Stimulated activated CD4-positive, alpha-beta T cell treated with anti-CD3 and anti-CD28 coated beads, Interleukin-4, amount 100 ng/mL, for 48 hours (primary cell): ENCODE measurements around the gene F2RL2.

Source experiments
- DNase-seq, 2 donors: peaks; one replicate each; pipeline ENCODE4 v3.0.0-alpha.2; 2020; ENCODE audit warnings: low read depth in 2 of 2

The F2RL2 gene

DNA sequence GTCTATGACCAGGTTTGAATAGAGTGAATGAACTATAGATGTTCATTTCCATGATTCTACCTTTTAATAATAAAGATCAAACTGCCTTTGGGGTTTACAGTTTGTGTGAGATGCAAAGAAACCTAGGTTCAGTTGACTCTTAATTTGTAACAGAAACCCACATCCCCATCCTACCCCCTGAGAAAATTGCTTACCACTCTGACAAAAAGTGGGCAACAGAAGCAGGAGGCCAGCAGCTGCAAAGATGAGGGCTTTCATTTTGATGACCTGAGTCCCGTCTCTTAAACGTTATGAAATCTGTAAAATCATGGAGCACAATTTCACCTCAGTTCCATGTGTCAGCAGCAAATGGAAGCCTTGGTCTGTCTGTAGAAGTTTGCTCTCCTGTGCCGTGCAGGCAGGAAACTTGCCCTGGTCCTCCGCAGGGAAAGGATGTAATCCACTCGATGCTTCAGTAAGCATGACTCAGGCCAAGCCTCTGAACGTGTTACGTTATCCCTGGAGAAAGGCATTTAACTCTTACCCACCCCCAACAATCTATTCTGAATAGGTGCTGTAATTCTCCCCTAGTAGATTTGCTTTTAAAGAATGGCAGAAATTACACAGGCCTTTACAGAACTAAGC lies at the start of gene F2RL2:
Gene F2RL2, minus strand, starts transcription at position 431 of the 624 bp plus-strand sequence. Its CDS starts 173 bp downstream, at position 258.
- DNase-seq: no peak

GRCh38 chr5:76672242-76672641 lies 49.0 kb upstream of the F2RL2 start:
- DNase-seq: no peak

DNA sequence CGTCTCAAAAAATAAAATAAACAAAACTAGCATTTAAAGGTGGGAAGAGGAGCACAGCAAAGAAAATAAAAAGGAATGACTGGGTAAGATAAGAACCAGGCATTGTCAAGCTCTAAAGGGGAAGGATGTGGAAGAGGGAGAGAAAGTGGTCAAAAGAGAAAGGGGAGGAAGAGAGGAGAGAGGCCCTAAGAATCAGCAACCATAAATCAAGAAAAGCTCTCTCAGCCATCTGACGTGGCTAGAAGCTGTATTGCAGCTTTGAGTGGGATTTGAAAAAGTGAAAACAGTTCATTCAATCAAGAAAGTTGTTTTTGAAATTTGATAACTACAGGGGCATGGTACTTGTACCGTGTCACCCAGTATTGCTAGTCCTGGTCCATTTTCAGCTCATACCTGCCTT lies 47.3 kb upstream of the F2RL2 start:
- DNase-seq: no peak

DNA sequence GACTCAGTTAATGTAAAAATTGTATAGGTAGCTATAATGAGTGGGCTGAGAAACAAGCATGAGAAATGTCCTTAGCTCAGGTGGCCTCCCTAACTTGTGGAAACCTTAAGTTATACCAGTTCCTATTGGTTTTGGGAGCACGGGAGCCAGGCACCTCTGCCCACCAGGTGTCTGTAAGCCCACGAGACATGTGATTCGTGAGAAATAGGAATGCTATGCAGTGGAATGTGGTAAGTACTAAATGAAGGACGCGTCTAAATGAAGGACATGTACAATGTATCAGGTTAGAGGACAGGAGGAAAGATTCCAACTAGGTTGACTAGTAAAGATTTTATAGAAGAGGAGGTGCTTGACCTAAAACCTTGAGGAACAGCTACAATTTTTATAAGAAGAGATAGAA lies 46.0 kb upstream of the F2RL2 start:
- DNase-seq: no peak

- DNase-seq: no peak
Observed at GRCh38 chr5:76667495-76667894, 44.3 kb upstream of the F2RL2 start.

GRCh38 chr5:76664079-76664478 lies 40.9 kb upstream of the F2RL2 start:
- no peak for DNase-seq

DNA sequence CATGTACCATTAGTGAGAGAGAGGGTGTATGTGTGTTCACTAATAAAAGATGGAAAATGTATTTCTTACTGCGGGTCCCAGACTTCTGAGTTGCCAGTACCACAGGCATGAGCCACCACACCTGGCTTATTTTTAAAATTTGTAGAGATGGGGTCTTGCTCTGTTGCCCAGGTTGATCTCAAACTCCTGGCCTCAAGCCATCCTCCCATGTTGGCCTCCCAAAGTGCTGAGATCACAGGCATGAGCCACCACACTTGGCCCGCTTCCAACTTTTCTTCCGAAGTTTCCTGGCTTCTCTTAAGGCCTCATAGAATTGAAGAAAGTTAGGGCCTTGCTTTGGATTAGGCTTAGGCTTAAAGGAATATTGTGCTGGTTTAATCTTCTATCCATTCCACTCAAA lies 40.4 kb upstream of the F2RL2 start:
- no peak for DNase-seq

DNA sequence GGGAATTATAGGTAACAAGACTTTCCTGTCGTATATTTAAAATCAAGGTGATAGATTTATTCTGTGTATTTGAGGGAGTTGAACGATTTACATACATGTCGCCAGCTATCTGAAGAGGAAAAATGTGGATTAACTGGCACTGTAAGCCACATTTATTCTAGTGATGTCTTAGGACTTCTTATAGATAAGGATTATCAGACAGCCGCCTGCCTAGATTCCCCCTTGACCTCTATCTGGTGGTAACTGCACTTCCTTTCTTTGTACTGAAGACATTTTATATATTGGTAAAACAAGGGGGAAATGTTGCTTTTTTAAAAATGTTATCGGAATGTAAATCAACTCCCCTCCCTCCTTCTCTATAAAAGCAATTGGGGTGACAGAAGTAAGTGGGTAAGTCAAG lies 39.3 kb upstream of the F2RL2 start:
- DNase-seq: no peak

DNA sequence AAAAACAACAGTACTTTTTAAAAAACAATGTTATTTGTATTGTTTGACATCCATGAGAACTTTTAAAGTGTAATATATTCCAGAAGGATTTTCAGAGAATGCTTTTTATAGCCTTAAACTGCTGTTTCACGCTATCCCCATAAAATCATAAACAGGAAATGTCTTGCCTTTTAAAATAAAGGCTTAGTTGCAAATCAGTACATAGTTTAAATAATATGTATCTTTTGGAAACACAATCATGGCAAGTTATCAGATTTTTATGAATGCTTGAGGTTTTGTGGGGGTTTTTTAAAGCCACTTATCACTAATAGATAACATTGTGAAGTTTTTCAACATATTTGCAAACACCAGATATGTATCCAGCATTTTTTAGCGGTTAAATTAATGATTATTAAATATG lies 37.2 kb upstream of the F2RL2 start:
- no peak for DNase-seq

DNA sequence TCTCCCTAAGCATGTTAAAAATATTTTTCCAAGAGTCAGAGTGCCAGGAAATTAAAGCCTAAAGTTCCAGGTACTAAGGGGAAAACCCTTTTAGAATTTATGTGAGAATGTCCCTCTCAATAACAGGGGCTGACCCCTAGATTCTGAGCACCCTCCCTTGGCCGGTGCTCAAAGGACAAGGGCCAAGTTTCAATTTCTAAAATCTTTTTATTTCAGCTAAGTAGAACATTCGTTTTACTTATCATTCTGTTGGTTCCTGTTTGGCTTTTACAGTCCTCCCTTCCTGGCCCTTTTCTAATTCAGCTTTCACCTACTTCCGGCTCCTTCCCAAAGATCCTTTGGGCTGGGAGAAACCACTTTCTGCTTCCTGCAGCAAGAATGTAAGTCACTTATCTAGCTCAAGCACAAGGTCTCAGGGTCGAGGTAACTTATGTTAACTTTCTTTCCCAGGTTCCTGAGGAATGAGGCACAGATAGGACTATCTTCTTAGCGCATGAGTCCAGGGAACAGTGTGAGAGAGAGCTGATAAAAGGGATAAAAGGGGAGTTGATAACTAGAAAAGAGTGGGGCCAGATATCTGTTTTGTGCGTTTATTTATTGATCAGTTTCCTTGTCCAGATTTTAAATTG lies 34.6 kb upstream of the F2RL2 start:
- no peak for DNase-seq

- no peak for DNase-seq
Observed at GRCh38 chr5:76657091-76657490, 33.9 kb upstream of the F2RL2 start.

DNA sequence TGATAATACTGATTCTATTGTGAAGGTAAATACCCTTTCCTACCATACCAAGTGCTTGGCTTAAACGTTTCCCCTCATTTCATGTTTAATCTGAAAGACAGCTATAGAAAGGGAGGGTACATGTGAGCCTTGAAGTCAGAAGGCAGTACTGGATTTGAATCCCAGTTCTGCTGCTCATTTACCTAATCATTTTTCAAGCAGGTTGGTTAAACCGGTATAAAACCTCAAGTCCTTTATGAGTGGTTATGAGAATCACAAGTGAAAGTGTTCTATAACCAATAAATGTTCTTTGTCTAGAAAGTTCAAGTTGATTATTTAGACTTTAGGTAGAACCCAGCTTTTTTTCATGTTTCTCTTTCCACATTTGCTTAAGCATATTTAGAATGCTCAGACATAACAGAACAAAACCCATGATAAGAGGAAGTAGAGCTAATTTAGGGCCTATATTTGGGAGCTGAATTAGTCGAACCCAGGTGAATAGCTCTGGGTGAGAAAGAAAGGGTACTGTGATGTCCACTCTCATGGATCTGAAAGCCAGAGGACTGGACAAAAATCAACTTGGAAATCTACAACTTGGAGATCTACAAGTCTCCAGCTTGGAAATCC lies 29.7 kb upstream of the F2RL2 start:
- no peak for DNase-seq

DNA sequence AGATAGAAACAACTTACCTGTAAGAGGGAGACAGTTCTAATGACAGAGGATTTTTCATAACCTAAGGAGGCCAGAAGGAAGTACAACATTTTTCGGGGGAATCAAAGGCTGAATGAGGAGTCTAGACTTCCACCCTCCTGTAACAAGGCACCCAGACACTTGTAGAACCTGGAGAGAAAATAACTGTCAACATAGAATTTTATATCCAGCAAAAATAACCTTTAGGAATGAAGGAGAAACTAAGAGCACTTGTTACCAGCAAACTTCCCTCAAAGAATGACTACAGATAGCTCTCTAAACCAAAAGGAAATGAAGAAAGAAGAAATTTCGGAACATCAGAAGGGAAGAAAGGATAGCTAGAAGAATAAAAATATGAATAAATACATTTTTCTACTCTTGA lies 25.9 kb upstream of the F2RL2 start:
- DNase-seq: no peak

- DNase-seq: no peak
Observed at GRCh38 chr5:76643371-76643770, 20.2 kb upstream of the F2RL2 start.

- no peak for DNase-seq
Observed at GRCh38 chr5:76642390-76643040, 19.3 kb upstream of the F2RL2 start.

- peak; percentile 54 to 69 for DNase-seq
Observed at GRCh38 chr5:76641514-76642120, 18.4 kb upstream of the F2RL2 start.

DNA sequence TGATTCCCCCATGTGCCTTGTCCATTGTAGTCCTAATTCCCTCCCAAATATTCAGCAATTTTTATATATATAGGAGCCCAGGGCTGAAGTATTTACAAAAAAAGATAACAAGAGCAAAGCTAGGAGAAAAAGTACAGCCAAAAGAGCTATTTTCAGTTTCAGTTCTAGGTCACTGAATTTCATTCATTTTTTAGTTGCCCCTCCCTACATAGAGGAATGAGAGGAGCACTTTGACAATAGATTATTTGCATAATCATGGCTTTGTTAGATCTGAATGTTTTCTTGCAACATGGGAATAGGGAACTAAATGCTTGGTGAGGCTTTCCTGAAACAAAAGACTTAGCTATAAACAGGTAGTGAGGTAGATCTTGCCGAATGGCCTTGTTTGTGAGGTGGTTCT lies 15.3 kb upstream of the F2RL2 start:
- DNase-seq: no peak

- no peak for DNase-seq
Observed at GRCh38 chr5:76637490-76637889, 14.3 kb upstream of the F2RL2 start.

GRCh38 chr5:76634661-76635060 lies 11.5 kb upstream of the F2RL2 start:
- DNase-seq: no peak

GRCh38 chr5:76626738-76627137 lies 3.5 kb upstream of the F2RL2 start:
- no peak for DNase-seq

GRCh38 chr5:76625087-76625815 lies 2.0 kb upstream of the F2RL2 start:
- no peak for DNase-seq

- no peak for DNase-seq
Observed at GRCh38 chr5:76622076-76622475, 1.1 kb downstream of the F2RL2 start.
